HEK293 (cell line): ENCODE measurements around the gene BTBD9.

ENCODE experiments used
- CTCF ChIP-seq: fragments of 450-650 bp; formaldehyde crosslinking; IDR thresholded peaks from 2 replicates; pipeline ENCODE4 v1.5.1; 2016; ENCODE audit warnings: missing biosample characterization, missing genetic modification characterization
- PRDM1 ChIP-seq: fragments of 450-650 bp; formaldehyde crosslinking; IDR thresholded peaks from 2 replicates; pipeline ENCODE4; 2016; ENCODE audit warnings: missing biosample characterization, missing genetic modification characterization
- TCF7L2 ChIP-seq: IDR thresholded peaks from 2 replicates; pipeline ENCODE4 v1.6.1; 2011; ENCODE audit warnings: low read depth, mild to moderate bottlenecking, inconsistent platforms, low read length, moderate library complexity, borderline replicate concordance
- ZBTB26 ChIP-seq: fragments of 450-650 bp; formaldehyde crosslinking; optimal IDR thresholded peaks from 2 replicates; pipeline ENCODE3; 2016; ENCODE audit warnings: missing biosample characterization, mild to moderate bottlenecking, missing genetic modification characterization
- ZNF239 ChIP-seq: fragments of 450-650 bp; formaldehyde crosslinking; IDR thresholded peaks from 2 replicates; pipeline ENCODE4 v1.5.1; 2016; ENCODE audit warnings: missing biosample characterization, missing genetic modification characterization
- ZNF629 ChIP-seq: fragments of 450-650 bp; formaldehyde crosslinking; IDR thresholded peaks from 2 replicates; pipeline ENCODE4 v1.5.1; 2017; ENCODE audit warnings: missing biosample characterization, missing genetic modification characterization
- ZNF707 ChIP-seq: fragments of 450-650 bp; formaldehyde crosslinking; IDR thresholded peaks from 2 replicates; pipeline ENCODE4 v1.5.1; 2016; ENCODE audit warnings: missing biosample characterization, missing genetic modification characterization

- TF ChIP-seq ZNF239 (tag by site-specific recombination) (no peak), ZNF707 (tag by site-specific recombination) (no peak), ZBTB26 (tag by site-specific recombination) (no peak), CTCF (tag by site-specific recombination) (no peak), TCF7L2 (no peak), PRDM1 (no peak), ZNF629 (tag by site-specific recombination) (no peak)
These were observed 113.8 kb downstream of the BTBD9 start for GRCh38 chr6:38525888-38526287.
